HG02981 (cell line): Measurements from ENCODE around the gene LSS.
"Not testable (repeated sequence)": the region's sequence is repeated elsewhere in the genome, so short reads cannot be mapped to it uniquely, and the experiment has no call there.

Source experiments
- ATAC-seq: cut with Tn5 transposase; IDR thresholded peaks from one replicate; pipeline ENCODE4 v1.9.1; 2021; ENCODE audit warnings: mild to moderate bottlenecking, moderate library complexity; ENCODE audit not compliant: unreplicated experiment

LSS gene

DNA sequence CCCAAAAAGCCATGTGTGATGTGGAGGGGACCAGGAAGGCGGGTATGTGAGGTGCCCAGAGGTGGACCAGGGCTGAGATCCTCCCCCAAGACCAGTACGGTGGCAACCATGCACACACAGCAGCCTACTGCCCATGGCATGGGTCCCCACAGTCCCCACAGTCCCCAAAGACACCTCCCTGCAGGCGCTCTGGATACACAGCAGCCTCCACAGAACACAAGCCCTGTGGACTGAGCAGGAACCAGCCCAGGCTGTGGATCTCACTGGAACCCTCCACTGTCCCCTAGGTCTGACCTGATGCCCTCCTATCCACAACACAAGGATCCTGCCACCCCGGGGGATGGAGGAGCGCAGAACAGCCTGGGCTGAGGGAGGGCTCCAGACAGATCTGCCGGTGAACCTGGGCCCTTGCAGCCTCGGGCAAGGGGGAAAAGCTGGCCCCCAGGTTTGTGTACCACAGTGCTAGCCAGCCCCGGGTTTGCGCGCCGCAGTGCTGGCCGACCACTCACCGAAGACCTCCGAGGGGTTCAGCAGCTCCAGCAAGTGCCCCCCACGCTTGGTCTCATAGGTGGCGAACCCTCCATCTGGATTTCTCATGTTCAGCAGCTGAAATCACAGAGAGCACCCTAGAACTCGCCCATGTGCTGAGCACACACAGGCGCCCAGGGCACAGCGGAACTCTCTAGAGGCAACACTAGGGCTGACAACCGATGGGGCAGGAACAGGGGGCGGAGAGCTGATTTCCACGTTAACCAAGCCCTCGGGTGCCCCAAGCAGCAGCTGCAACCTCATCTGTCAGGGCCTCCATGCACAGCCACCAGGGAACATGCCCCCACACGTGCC, 22.2 kb downstream of the LSS start:
- no peak for ATAC-seq

DNA sequence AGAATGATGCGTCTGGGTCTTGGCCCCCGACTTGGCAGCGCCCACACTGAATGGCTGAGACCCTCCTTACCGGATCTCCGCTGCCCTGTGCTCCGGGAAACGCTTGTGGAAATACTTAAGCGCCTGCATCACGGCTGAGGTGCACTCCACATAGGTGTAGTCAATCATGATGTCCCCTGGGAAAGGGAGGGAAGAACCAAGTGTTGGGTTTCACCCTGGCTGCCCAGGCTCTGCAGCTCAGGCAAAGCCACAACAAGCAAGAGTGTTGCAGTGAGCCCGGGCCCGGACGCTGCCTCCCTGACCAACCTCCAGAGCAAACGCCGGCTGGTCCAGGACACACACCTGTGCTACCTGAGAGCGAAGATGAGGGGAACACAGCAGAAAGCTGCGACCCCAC, 22.8 kb downstream of the LSS start:
- no peak for ATAC-seq

DNA sequence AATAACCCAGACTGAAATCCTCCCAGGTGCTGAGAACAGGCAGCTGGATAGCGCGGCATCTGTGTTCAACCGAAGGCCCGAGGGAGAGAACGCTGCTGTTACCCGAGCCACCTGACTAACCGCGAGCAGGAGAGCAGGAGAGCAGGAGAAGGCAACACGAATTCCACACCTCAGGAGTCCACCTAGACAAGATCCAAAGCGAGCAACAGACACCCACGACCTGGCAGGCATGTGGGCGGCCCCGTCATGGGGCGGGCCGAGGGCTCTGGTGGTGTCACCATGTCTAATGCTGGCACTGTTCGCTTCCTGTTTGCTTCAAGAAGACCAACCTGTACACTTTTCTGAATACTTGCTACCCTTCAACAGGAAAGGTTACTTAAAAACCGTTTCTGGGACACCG, 23.4 kb downstream of the LSS start:
- no peak for ATAC-seq

DNA sequence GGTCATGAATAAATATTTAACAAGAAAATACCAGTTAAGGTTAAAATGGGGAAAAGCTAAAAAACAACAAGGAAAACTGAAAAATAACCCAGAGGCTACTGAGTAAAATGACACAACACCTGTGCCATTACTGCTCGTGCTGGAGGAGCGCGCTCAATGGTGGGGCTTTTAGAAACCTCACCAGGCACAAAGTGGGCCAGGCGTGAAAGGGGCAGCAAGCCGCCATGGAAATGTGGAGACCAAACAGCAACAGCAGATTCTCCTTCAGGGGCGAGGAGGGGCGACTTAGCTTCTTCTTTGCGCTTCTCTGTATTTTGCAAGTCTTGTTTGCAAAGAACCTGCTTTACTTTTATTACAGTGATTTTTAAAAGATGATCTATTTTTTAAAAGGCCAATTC, 25.4 kb downstream of the LSS start:
- ATAC-seq: no peak

DNA sequence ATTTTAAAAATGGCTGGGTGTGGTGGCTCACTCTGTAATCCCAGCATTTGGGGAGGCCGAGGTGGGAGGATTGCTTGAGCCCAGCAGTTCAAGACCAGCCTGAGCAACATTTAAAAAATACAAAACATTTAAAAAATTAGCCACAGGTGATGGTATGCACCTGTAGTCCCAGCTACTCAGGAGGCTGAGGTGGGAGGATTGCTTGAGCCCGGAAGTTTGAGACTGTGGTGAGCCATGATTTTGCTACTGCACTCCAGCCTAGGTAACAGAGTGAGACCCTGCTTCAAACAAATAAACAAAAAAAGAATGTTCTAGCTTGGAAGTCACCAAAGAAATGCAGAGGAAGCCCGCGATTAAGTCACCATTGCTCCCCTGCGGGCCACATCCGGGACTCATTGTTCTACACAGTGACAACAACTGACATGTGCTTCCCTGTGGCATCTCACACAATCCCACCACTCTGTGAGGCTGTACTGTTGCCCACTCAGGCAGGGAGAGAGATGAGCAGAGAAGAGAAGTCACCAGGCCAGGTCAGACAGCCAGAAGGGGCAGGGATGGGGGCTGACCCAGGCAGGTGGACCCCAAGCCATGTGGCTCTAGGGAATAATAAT, 25.9 kb downstream of the LSS start:
- no peak for ATAC-seq

DNA sequence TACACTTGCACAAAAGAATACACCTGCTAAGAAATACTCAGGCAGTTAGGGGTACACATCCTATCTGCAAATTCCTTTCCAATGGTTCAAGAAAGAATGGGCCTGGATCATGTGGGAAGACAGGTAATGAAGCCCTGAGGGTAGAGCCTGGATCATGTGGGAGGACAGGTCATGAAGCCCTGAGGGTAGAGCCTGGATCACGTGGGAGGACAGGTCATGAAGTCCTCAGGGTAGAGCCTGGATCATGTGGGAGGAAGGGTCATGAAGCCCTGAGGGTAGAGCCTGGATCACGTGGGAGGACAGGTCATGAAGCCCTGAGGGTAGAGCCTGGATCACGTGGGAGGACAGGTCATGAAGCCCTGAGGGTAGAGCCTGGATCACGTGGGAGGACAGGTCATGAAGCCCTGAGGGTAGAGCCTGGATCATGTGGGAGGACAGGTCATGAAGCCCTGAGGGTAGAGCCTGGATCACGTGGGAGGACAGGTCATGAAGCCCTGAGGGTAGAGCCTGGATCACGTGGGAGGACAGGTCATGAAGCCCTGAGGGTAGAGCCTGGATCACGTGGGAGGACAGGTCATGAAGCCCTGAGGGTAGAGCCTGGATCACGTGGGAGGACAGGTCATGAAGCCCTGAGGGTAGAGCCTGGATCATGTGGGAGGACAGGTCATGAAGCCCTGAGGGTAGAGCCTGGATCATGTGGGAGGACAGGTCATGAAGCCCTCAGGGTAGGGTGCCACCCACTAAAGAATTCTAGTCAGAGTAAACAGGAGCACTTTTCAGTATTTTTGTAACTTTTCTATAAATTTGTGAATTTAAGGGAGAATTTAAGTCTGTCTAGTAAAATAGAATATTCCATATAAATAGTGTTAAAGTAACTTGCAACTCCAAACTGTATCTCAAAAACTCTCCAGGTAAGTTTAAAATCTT, 27.4 kb downstream of the LSS start:
- not testable (repeated sequence) for ATAC-seq

DNA sequence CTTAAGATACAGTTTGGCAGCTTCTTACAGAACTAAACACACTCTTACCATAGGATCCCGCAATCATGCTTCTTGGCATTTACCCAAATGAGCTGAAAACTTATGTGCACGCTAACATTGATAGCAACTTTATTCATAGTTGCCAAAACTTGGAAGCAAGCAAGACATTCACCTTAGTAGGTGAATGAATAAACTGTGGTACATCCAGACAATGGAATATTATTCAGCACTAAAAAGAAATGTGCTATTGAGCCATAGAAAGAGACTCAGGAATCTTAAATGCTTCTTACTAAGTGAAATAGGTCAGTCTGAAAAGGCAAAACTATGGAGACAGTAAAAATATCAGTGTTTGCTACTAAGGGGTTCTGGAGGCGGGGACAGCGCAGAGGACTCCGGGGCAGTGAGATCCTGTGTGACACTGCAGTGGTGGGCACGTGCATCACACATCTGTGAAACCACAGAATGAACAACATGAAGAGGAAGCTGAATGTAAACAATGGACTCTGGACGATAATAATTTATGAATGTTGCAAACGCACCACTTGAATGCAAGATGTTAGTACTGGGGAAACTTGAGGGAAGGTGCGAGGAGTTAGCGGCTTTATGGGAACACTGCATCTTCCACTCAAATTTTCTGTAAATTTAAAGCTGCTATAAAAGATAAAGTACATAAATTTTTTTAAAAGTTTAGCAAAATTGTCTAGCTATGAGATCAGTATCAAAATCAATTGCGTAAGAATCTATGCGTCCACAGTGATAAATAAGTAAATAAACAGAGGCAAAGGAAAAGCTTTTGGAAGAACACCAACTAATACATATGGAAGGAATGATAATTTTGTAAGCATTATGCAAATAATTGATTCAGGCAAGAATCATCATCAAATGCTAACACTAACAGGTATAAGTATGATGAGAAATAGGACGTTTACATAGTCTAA, 28.9 kb downstream of the LSS start:
- ATAC-seq: no peak

GRCh38 chr21:46196733-46197132, 31.8 kb downstream of the LSS start:
- ATAC-seq: no peak

DNA sequence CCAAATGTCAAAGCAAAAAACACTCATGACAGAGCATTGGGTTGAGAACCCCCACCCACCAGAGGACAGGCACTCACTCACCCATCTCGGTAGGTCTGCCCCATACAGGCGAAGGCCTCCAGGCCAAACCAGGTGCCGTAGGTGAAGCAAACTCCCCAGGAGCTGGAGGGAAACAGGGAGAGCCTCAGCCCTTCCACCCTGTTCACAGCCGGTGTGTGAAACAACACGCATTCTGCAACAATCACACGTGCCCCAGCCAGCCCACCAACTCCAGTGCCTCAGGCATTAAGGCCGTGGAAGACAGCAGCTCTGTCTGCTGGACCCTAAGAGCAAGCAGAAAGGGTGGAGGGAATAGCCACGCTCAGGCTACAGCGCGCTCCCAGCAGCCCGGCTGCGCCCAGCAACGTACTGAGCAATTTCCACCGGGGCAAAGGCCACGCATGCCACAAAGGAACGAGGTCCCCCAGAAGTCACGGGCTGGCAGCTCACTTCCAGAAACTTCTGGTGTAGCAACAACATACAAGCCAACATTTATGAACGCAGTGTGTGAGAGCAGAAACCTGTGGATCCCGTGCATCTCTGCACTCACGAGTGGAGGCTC, 32.9 kb downstream of the LSS start:
- no peak for ATAC-seq

DNA sequence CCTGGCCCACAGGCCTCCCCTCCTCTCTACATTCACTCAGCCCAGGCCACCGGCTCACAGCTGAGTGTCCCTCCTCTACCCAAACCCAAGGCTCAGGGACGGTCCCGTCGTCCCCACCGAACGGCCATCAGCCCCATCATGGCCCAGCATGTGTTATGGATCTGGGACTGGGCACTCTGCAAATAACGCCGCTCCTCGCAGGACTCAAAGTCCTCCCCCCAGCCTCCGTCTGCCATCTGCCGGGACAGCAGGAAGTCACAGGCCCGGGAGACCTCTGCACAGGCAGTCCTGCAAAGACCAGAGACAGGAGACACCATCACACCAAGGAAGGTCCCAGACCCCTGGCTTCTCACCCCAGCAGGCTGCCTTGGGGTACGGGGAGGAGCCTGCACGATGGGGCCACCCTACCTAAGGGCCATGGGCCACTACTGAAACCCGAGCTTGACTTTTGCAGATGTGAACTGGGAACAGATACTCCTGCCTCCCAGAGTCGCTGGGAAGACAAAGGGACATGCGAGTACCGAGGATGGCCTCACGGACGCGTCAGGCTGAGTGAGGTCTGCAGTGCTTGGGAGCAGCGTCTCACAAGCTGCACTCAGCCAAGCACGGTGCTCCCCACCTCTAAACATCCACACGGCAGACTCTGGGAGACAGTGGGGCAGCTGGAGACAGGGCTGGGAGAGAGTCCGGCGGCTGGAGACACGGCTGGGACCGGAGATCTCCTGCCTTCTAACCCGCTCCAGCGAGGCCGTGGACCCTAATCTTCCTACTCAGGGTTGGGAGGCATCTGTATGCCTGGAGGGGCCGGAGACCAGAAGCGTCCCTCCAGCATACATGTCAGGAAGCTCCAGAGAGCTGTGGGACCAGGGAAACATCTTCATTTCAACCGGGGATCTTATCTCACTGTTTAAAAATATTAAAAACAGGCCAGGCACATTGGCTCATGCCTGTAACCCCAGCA, 33.9 kb downstream of the LSS start:
- ATAC-seq: no peak

DNA sequence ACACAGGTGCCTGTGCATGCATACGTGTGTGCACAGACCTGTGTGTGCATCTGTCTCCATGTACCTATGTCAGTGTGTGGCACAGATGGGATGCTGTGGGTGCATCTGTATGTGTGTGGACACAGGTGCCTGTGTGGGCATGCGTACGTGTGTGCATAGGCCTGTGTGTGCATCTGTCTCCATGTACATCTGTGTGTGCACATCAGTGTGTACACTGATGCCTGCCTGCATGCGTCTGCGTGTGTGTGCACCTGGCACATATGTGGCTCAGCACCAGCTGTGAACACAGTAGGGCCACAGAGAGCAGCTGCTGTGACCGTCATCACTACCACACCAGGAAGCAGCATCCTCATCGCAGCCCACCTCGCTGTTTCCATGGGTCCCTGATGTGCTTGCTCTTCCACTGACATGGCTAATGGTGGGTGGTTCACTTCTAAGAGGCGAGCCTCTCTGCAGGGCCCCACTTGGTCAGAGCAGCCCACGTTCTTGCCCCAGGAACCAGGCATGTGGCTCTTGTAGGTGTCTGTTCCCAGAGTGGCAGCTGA, 34.7 kb downstream of the LSS start:
- no peak for ATAC-seq

GRCh38 chr21:46191686-46192575, 36.6 kb downstream of the LSS start:
- no peak for ATAC-seq

- no peak for ATAC-seq
These were observed 37.3 kb downstream of the LSS start for GRCh38 chr21:46191257-46191685.

DNA sequence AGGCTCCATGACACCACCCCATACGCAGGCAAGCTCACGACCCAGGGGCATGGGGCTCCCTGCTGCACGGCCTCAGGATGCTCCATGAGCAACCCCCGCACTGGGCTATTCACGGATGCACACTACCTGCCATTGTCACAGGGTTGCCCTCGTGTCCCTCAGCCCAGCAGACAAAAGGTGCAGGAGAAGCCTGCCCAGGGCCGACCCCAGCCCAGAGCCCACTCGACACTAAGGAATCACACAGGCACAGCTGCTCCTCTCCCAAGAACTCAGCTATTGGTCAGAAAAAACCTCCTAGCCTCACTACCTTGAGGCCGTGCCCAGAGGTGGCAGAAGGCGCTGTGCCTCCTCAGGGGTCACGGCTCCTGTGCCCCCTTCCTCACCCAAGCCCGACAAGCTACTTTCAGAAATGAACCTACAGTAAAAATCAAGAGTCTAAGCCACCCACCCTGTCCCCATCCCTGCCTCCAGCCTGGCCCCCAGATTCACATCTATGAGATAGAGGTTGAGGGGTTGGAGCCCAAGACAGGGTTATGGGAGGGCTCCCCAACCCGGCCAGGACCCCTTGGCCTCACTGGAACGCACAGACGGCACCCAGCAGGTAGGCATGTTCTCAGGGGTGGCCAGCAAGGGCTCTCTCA, 38.0 kb downstream of the LSS start:
- ATAC-seq: no peak

GRCh38 chr21:46189959-46190490, 38.5 kb downstream of the LSS start:
- ATAC-seq: no peak

- no peak for ATAC-seq
These were observed 39.2 kb downstream of the LSS start for GRCh38 chr21:46189213-46189958.
